ENCODE measurements around the gene TEX10. TPM values are rescaled to one million over a fixed set of nuclear protein-coding genes. Genes with fewer than 3 reads are reported as not detected.

The TEX10 gene
- total RNA-seq, 1 donor: 29.3 TPM

DNA sequence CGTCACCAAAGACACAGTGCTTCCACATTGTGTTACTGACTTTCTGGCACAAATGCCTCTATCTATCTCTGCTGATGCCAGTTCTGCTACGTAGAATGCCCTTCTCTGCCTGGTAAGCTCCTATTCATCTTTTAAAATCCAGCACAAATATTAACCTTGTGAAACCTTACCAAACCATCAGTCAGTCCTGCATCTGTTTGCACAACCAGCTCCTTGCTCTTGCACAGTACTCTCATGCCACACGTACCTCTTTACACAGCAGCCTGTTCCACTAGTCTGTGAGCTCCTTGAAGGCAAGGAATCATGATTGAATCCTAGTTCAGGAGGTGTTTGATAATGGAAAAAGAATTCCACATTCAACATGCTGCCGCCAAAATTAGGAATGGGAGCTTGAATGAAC lies 56.3 kb downstream of the TEX10 start:
- H3K9me3 ChIP-seq (ENCODE audit: low read depth, low read length): no peaks in the 10 kb centered on the region
- H3K4me1 ChIP-seq (ENCODE audit: insufficient read depth, low read length): no peaks in the 10 kb centered on the region
- no peak for TF ChIP-seq CTCF (IDR thresholded peaks at IDR 0.05; ENCODE audit: extremely low read depth, low read depth, low read length)
- H3K4me2 ChIP-seq (ENCODE audit: insufficient read depth, low read length): no peak overlapping the region
- H2AFZ ChIP-seq (ENCODE audit: low read length): no peak overlapping the region
- no peak overlapping the region for H3K4me3 ChIP-seq (ENCODE audit: insufficient read depth, low read length)
- no peaks in the 10 kb centered on the region for H3K79me2 ChIP-seq (ENCODE audit: insufficient read depth, low read length)
- no peak for DNase-seq (ENCODE audit: insufficient read length, low spot score, missing footprints)
- H3K27me3 ChIP-seq (ENCODE audit: insufficient read depth, low read length): no peaks in the 10 kb centered on the region
- H3K36me3 ChIP-seq (ENCODE audit: insufficient read depth, low read length): peaks cover 51% of the 10 kb centered on the region
- H4K20me1 ChIP-seq (ENCODE audit: insufficient read depth, low read length): no peaks in the 10 kb centered on the region
- H3K27ac ChIP-seq (ENCODE audit: low read depth, low read length): no peak overlapping the region

- Histone ChIP-seq H4K20me1 (ENCODE audit: insufficient read depth, low read length) (no peaks in the 10 kb centered on the region), H3K4me2 (ENCODE audit: insufficient read depth, low read length) (no peak overlapping the region), H2AFZ (ENCODE audit: low read length) (no peak overlapping the region), H3K36me3 (ENCODE audit: insufficient read depth, low read length) (peaks cover 45% of the 10 kb centered on the region), H3K9me3 (ENCODE audit: low read depth, low read length) (no peaks in the 10 kb centered on the region), H3K4me1 (ENCODE audit: insufficient read depth, low read length) (no peaks in the 10 kb centered on the region), H3K27ac (ENCODE audit: low read depth, low read length) (no peak overlapping the region), H3K79me2 (ENCODE audit: insufficient read depth, low read length) (no peaks in the 10 kb centered on the region), H3K4me3 (ENCODE audit: insufficient read depth, low read length) (no peak overlapping the region), H3K27me3 (ENCODE audit: insufficient read depth, low read length) (no peaks in the 10 kb centered on the region)
- no peak for DNase-seq (ENCODE audit: insufficient read length, low spot score, missing footprints)
- TF ChIP-seq CTCF (IDR thresholded peaks at IDR 0.05; ENCODE audit: extremely low read depth, low read depth, low read length): no peak
Observed at GRCh38 chr9:100295240-100295639, 57.5 kb downstream of the TEX10 start.

DNA sequence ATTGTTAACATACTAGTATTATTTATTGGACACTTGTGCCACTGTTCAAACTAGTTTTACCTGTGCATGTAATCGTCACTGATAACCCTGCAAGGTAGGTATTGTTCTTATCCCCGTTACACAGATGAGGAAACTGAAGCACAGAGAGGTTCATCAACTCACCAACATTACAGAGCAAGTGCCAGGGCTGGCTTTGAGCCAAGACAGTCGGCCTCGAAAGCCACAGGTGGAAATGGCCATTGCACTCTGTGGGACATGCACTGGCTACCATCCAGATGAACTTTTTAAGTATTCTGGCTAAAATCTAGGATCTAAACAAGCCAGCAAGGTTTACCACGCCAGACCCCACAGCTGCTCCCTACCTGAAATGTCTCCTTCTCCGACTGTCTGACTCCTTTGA lies 57.9 kb downstream of the TEX10 start:
- no peak overlapping the region for H3K4me2 ChIP-seq (ENCODE audit: insufficient read depth, low read length)
- DNase-seq (ENCODE audit: insufficient read length, low spot score, missing footprints): no peak
- H3K4me3 ChIP-seq (ENCODE audit: insufficient read depth, low read length): no peak overlapping the region
- no peak overlapping the region for H3K27ac ChIP-seq (ENCODE audit: low read depth, low read length)
- H2AFZ ChIP-seq (ENCODE audit: low read length): no peak overlapping the region
- no peaks in the 10 kb centered on the region for H4K20me1 ChIP-seq (ENCODE audit: insufficient read depth, low read length)
- no peaks in the 10 kb centered on the region for H3K4me1 ChIP-seq (ENCODE audit: insufficient read depth, low read length)
- TF ChIP-seq CTCF (IDR thresholded peaks at IDR 0.05; ENCODE audit: extremely low read depth, low read depth, low read length): no peak
- H3K9me3 ChIP-seq (ENCODE audit: low read depth, low read length): no peaks in the 10 kb centered on the region
- H3K27me3 ChIP-seq (ENCODE audit: insufficient read depth, low read length): no peaks in the 10 kb centered on the region
- peaks cover 41% of the 10 kb centered on the region for H3K36me3 ChIP-seq (ENCODE audit: insufficient read depth, low read length)
- H3K79me2 ChIP-seq (ENCODE audit: insufficient read depth, low read length): no peaks in the 10 kb centered on the region

- Histone ChIP-seq H3K27ac (ENCODE audit: low read depth, low read length) (no peak overlapping the region), H3K9me3 (ENCODE audit: low read depth, low read length) (no peaks in the 10 kb centered on the region), H4K20me1 (ENCODE audit: insufficient read depth, low read length) (no peaks in the 10 kb centered on the region), H2AFZ (ENCODE audit: low read length) (no peak overlapping the region), H3K27me3 (ENCODE audit: insufficient read depth, low read length) (no peaks in the 10 kb centered on the region), H3K79me2 (ENCODE audit: insufficient read depth, low read length) (no peaks in the 10 kb centered on the region), H3K4me2 (ENCODE audit: insufficient read depth, low read length) (no peak overlapping the region), H3K36me3 (ENCODE audit: insufficient read depth, low read length) (peaks cover 39% of the 10 kb centered on the region), H3K4me1 (ENCODE audit: insufficient read depth, low read length) (no peaks in the 10 kb centered on the region), H3K4me3 (ENCODE audit: insufficient read depth, low read length) (no peak overlapping the region)
- TF ChIP-seq CTCF (IDR thresholded peaks at IDR 0.05; ENCODE audit: extremely low read depth, low read depth, low read length): no peak
- DNase-seq (ENCODE audit: insufficient read length, low spot score, missing footprints): no peak
Observed at GRCh38 chr9:100294341-100294740, 58.4 kb downstream of the TEX10 start.
